Measurements from ENCODE around the gene PTPRH.

DNA sequence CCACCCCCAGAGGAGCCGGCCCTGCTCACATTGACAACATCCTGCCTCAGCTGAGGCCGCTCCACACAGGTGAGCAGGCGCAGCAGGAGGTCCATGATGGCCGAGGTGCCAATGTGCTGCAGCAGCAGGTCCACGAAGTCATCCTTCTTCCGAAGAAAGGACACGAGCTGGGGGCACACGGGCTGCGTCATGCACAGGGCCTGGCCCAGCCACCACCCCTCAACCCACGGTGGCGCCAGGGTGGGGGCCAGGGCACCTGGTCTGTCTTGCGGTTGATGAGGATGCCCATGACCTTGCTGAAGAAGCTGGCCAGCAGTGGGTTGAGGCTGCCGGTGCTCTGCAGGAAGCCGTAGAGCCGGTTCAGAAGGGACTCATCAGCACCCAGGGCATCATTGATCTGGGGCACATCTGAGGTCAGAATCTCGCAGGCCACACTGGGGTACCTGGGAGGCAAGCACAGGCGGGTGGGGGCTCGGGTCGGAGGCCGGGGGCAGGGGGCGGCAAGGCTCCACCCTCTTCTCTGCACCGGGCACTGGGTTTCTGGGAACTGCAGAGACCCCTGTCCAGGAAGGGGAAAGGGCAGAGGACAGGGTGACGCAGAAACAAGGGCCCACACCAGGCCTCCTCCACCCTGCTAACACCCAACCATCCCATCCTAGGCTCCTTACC is 36.1 kb upstream of the PTPRH start:
- TF ChIP-seq, protein P1, sequence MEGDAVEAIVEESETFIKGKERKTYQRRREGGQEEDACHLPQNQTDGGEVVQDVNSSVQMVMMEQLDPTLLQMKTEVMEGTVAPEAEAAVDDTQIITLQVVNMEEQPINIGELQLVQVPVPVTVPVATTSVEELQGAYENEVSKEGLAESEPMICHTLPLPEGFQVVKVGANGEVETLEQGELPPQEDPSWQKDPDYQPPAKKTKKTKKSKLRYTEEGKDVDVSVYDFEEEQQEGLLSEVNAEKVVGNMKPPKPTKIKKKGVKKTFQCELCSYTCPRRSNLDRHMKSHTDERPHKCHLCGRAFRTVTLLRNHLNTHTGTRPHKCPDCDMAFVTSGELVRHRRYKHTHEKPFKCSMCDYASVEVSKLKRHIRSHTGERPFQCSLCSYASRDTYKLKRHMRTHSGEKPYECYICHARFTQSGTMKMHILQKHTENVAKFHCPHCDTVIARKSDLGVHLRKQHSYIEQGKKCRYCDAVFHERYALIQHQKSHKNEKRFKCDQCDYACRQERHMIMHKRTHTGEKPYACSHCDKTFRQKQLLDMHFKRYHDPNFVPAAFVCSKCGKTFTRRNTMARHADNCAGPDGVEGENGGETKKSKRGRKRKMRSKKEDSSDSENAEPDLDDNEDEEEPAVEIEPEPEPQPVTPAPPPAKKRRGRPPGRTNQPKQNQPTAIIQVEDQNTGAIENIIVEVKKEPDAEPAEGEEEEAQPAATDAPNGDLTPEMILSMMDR (IDR thresholded peaks at IDR 0.05): no peak
- TF ChIP-seq EP300 (IDR thresholded peaks at IDR 0.05): no peak
- no peak for TF ChIP-seq POLR2A (IDR thresholded peaks at IDR 0.05)
